PC-3 (cell line): ENCODE measurements around the gene KHDC4. TPM values are rescaled to one million over a fixed set of nuclear protein-coding genes. Genes with fewer than 3 reads are reported as not detected.
A peak's percentile ranks its signal among the peaks of the same experiment; 100 is the strongest.

Source experiments
- ATAC-seq: fragments of 200-7000 bp; cut with Tn5 transposase; 2 replicates; pipeline ENCODE4 v1.9.1; 2020; ENCODE audit warnings: mild to moderate bottlenecking, moderate library complexity
- Bru-seq: library from RNA; stranded (reverse); fragments of 400-500 nt; gene quantifications from one replicate; lab custom pipeline; 2021; lab: Mats Ljungman, UMichigan
- BruChase-seq, 2 experiments: library from RNA; stranded (reverse); fragments of 400-500 nt; gene quantifications; one replicate each; lab custom pipeline; 2021; lab: Mats Ljungman, UMichigan
- BruUV-seq: library from RNA; stranded (reverse); fragments of 400-500 nt; replicated peaks from 2 replicates; lab custom pipeline; 2021; lab: Mats Ljungman, UMichigan
- CTCF ChIA-PET: fragments of 300-600 bp; sonication (Branson Sonifier 250); formaldehyde crosslinking; loops from one replicate; lab custom pipeline; 2022; ENCODE audit warnings: antibody characterized with exemption; lab: Charles Lee
- POLR2A ChIA-PET: fragments of 300-600 bp; sonication (Branson Sonifier 250); formaldehyde crosslinking; loops from one replicate; lab custom pipeline; 2022; ENCODE audit warnings: antibody characterized with exemption; ENCODE audit not compliant: unreplicated experiment; lab: Charles Lee
- DNase-seq: peaks from one replicate; pipeline ENCODE4 v3.0.0-alpha.2; 2015
- H2AFZ ChIP-seq: fragments of 300-600 bp; sonication (generic); 2 replicates; pipeline ENCODE4 v1.6.0; 2016; ENCODE audit warnings: antibody characterized with exemption, low read length
- H3F3A ChIP-seq: fragments of 300-600 bp; sonication (generic); one replicate; pipeline ENCODE4 v1.6.0; 2017; ENCODE audit warnings: antibody characterized with exemption, low read length, control low read depth, mild to moderate bottlenecking; ENCODE audit not compliant: unreplicated experiment
- H3K27ac ChIP-seq: fragments of 300-600 bp; sonication (generic); 2 replicates; pipeline ENCODE4 v1.5.1; 2016; ENCODE audit warnings: mild to moderate bottlenecking, low read length
- H3K27me3 ChIP-seq: fragments of 300-600 bp; sonication (generic); 2 replicates; pipeline ENCODE4 v1.6.1; 2016; ENCODE audit warnings: low read length, mixed read lengths
- H3K36me3 ChIP-seq: fragments of 300-600 bp; sonication (generic); 2 replicates; pipeline ENCODE4 v1.6.1; 2016; ENCODE audit warnings: low read depth, mixed run types, low read length, mixed read lengths
- H3K4me1 ChIP-seq: fragments of 300-600 bp; sonication (generic); 2 replicates; pipeline ENCODE4 v1.5.1; 2016; ENCODE audit warnings: low read length; ENCODE audit not compliant: insufficient read depth
- H3K4me2 ChIP-seq: fragments of 300-600 bp; sonication (generic); 2 replicates; pipeline ENCODE4 v1.6.0; 2016; ENCODE audit warnings: low read length
- H3K4me3 ChIP-seq: fragments of 300-600 bp; sonication (generic); 2 replicates; pipeline ENCODE4 v1.5.1; 2016; ENCODE audit warnings: mild to moderate bottlenecking, low read length, mixed read lengths
- H3K79me2 ChIP-seq: fragments of 300-600 bp; sonication (generic); 2 replicates; pipeline ENCODE4 v1.6.1; 2017; ENCODE audit warnings: low read length, mixed read lengths
- H3K9ac ChIP-seq: fragments of 300-600 bp; sonication (generic); 2 replicates; pipeline ENCODE4 v1.6.0; 2016; ENCODE audit warnings: mild to moderate bottlenecking, low read length
- H3K9me2 ChIP-seq: fragments of 300-600 bp; sonication (generic); replicated peaks from 2 replicates; pipeline ENCODE4 v1.6.1; 2016; ENCODE audit warnings: mixed run types, low read length, mixed read lengths
- H3K9me3 ChIP-seq: fragments of 300-600 bp; sonication (generic); 2 replicates; pipeline ENCODE4 v1.6.1; 2016; ENCODE audit warnings: low read length, mixed read lengths
- H4K20me1 ChIP-seq: fragments of 300-600 bp; sonication (generic); 2 replicates; pipeline ENCODE4 v1.6.1; 2016; ENCODE audit warnings: low read length, mixed read lengths
- CTCF ChIP-seq: fragments of 300-600 bp; sonication (generic); conservative IDR thresholded peaks from 2 replicates; pipeline ENCODE4 v1.5.1; 2017; ENCODE audit warnings: antibody characterized with exemption, low read depth, mild to moderate bottlenecking, low read length
- EZH2 ChIP-seq: fragments of 300-600 bp; sonication (generic); IDR thresholded peaks from one replicate; pipeline ENCODE4 v1.6.1; 2017; ENCODE audit warnings: antibody characterized with exemption, mild to moderate bottlenecking, low read length; ENCODE audit not compliant: unreplicated experiment
- EZH2phosphoT487 ChIP-seq: fragments of 300-600 bp; sonication (generic); IDR thresholded peaks from 2 replicates; pipeline ENCODE4 v1.6.1; 2018; ENCODE audit warnings: mild to moderate bottlenecking, antibody characterized with exemption, low read length, borderline replicate concordance
- intact Hi-C: fragments of 100-400 bp; cut with micrococcal nuclease; formaldehyde crosslinking; loops from 2 replicates; pipeline ENCODE4 v1.9.0; 2023
- long read RNA-seq: library from polyadenylated mRNA; unstranded; transcript quantifications from one replicate; pipeline ENCODE4 v2.0.0, GENCODE V29; 2021; ENCODE audit not compliant: unreplicated experiment
- total RNA-seq: library from RNA; depleted of rRNA; stranded (reverse); fragments of >200 nt; gene quantifications from 2 replicates; pipeline ENCODE4 v1.2.3, GENCODE V29; 2014; rRNA removed

The KHDC4 gene
- total RNA-seq (63.4 and 64.4 TPM in 2 replicates), Bru-seq, nascent RNA (percentile 98 among the genes with signal in this experiment), BruChase-seq, experiment 1, labeled RNA remaining after a 6-hour chase (percentile 98 among the genes with signal in this experiment), BruChase-seq, experiment 2, labeled RNA remaining after a 2-hour chase (percentile 98 among the genes with signal in this experiment)
- long read RNA-seq, full-length matches to known transcripts, result 15 of 79 reads
- long read RNA-seq, partial matches to known transcripts, result 50 of 79 reads
- long read RNA-seq, other reads (novel, unspliced or antisense), result 14 of 79 reads

- BruUV-seq, result no TSS peak
- H3K9me3 ChIP-seq, result no peaks in the 10 kb centered on the region
- POLR2A ChIA-PET, result interaction anchor here (1.4 to 1.5 kb wide), 2 partner anchors 42 to 49 kb away, joined by 6 to 8 read pairs; no protein-coding TSS in a partner anchor
- no peaks in the 10 kb centered on the region for H3K9me2 ChIP-seq
- CTCF ChIA-PET, result interaction anchor here (0.7 kb wide), 1 partner anchor 55 kb away, joined by 3 read pairs; no protein-coding TSS in a partner anchor
- peak within 1 kb of the TSS; percentile 79 for H2AFZ ChIP-seq
- H3K4me2 ChIP-seq, result peak within 1 kb of the TSS; percentile 88
- intact Hi-C loops, result loop anchor here (1.0 to 5.0 kb wide), 3 partner anchors 77 to 187 kb away; partner anchors contain the start of genes GON4L, LAMTOR2 and SYT11
- peak within 1 kb of the TSS; percentile 97 for H3K9ac ChIP-seq
- peaks cover 21% of the 10 kb centered on the region for H3F3A ChIP-seq
- peak within 1 kb of the TSS; percentile 79 for H3K27ac ChIP-seq
- TF ChIP-seq CTCF (no peak), EZH2phosphoT487 (no peak), EZH2 (no peak)
- peaks cover 32% of the 10 kb centered on the region for H4K20me1 ChIP-seq
- H3K4me1 ChIP-seq, result peaks cover 40% of the 10 kb centered on the region
- peak within 1 kb of the TSS; percentile 80 for H3K4me3 ChIP-seq
- DNase-seq (peak; percentile 100), ATAC-seq (peak; percentile 76)
- H3K79me2 ChIP-seq, result peaks cover 54% of the 10 kb centered on the region
- H3K36me3 ChIP-seq, result peaks cover 33% of the 10 kb centered on the region
- H3K27me3 ChIP-seq, result no peaks in the 10 kb centered on the region
Observed at GRCh38 chr1:155934097-155934935, at the start of gene KHDC4. Gene KHDC4, minus strand, starts transcription at chr1:155934413. Its CDS starts 40 bp downstream, at chr1:155934373.

GRCh38 chr1:155983191-155984024 lies 49.2 kb upstream of the KHDC4 start:
- DNase-seq (peak; percentile 70), ATAC-seq (peak; percentile 72)
- ChIA-PET CTCF (interaction anchor here (0.5 to 1.5 kb wide), 4 partner anchors 45 to 170 kb away, joined by 3 to 6 read pairs (median 3); partner anchors contain the start of gene SEMA4A), POLR2A (interaction anchor here (0.6 to 1.3 kb wide), 3 partner anchors 45 to 91 kb away, joined by 4 to 8 read pairs (median 5); partner anchors contain the start of gene KHDC4)
- Histone ChIP-seq H3K9me3 (no peaks in the 10 kb centered on the region), H3F3A (no peaks in the 10 kb centered on the region), H3K4me2 (no peak overlapping the region), H3K27me3 (no peaks in the 10 kb centered on the region), H3K9me2 (no peaks in the 10 kb centered on the region), H3K4me1 (peaks cover 29% of the 10 kb centered on the region), H3K36me3 (no peaks in the 10 kb centered on the region), H3K4me3 (no peak overlapping the region), H3K79me2 (peaks cover 10% of the 10 kb centered on the region), H2AFZ (no peak overlapping the region), H3K9ac (peak overlapping the region; percentile 24), H3K27ac (peak overlapping the region; percentile 61), H4K20me1 (no peaks in the 10 kb centered on the region)
- no TSS peak for BruUV-seq
- TF ChIP-seq EZH2phosphoT487 (no peak), CTCF (peak; percentile 31; the same call in 1 of the 2 replicates)
- intact Hi-C loops, result loop anchor here (1.0 kb wide), 1 partner anchor 21 kb away; no protein-coding TSS in a partner anchor
